PFSK-1 (cell line): Measurements from ENCODE around the gene GNG4.

Experiments used
- FOXP2 ChIP-seq: optimal IDR thresholded peaks from 2 replicates; pipeline ENCODE3; 2011; ENCODE audit warnings: borderline replicate concordance, control low read depth, inconsistent platforms; ENCODE audit not compliant: insufficient read depth; ENCODE audit errors: extremely low read length, extremely low read depth
- POLR2AphosphoS5 ChIP-seq: IDR thresholded peaks from 2 replicates; pipeline ENCODE4 v1.6.1; 2012; ENCODE audit warnings: low read depth, mild to moderate bottlenecking, control low read depth, low read length, moderate library complexity
- REST ChIP-seq, 2 experiments: IDR thresholded peaks; 2 replicates each; pipeline versions ENCODE4 v1.6.1 to v1.8.0; 2011 to 2012; ENCODE audit warnings: low read depth in 2 of 2, low read length in 2 of 2, control low read depth in 1 of 2, inconsistent platforms in 1 of 2, mild to moderate bottlenecking in 1 of 2, moderate library complexity in 1 of 2; ENCODE audit not compliant: insufficient read depth in 1 of 2
- SIN3A ChIP-seq: IDR thresholded peaks from 2 replicates; pipeline ENCODE4 v1.6.1; 2012; ENCODE audit warnings: mild to moderate bottlenecking, low read length, moderate library complexity, borderline replicate concordance; ENCODE audit not compliant: insufficient read depth
- TAF1 ChIP-seq: IDR thresholded peaks from 2 replicates; pipeline ENCODE4 v1.6.1; 2012; ENCODE audit warnings: low read length, control low read depth, borderline replicate concordance; ENCODE audit not compliant: insufficient read depth

DNA sequence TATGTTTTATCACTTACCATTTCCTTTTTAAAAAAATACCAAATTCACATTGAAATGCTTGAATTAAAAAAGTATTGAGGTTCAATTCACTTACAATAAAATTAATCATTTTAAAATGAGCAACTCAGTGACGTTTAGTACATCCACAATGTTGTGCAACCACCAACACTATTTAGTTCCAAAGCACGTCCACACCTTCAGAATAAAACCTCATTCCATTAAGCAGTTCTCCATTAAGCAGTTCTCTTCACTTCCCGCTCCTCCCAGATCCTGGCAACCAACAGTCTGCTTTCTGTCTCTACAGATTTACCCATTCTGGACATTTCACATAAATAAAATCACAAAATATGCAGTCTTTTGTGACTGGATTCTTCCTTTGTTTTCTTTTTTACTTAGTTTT lies 41.3 kb downstream of the GNG4 start:
- TF ChIP-seq POLR2AphosphoS5: no peak
- TF ChIP-seq SIN3A: no peak
- TF ChIP-seq FOXP2: no peak
- no peak for TF ChIP-seq TAF1
- TF ChIP-seq REST (IDR thresholded peaks at IDR 0.05; ENCODE audit: insufficient read depth in 1 of 2, low read depth in 2 of 2, low read length in 2 of 2): no peak
